ENCODE measurements around the gene KATNBL1. TPM values are rescaled to one million over a fixed set of nuclear protein-coding genes. Genes with fewer than 3 reads are reported as not detected.

Gene KATNBL1
- polyA plus RNA-seq, 1 of the 3 experiments (the other 2 are of a cell fraction): 13.8 TPM

- Histone ChIP-seq H3K36me3 (replicated peaks in 1 of 2; ENCODE audit: control insufficient read depth in 1 of 2, insufficient read depth in 2 of 2, low read length in 1 of 2) (no peaks in the 10 kb centered on the region), H2AFZ (ENCODE audit: low read depth) (no peak overlapping the region), H4K20me1 (ENCODE audit: insufficient read depth) (no peaks in the 10 kb centered on the region), H3K27ac (ENCODE audit: low read depth in 2 of 2, low read length in 1 of 2) (no peak overlapping the region), H3K4me3 (ENCODE audit: low read depth in 2 of 2, low read length in 1 of 2) (no peak overlapping the region), H3F3A (replicated peaks; ENCODE audit: insufficient read depth) (peaks cover 7% of the 10 kb centered on the region), H3K27me3 (ENCODE audit: insufficient read depth) (no peaks in the 10 kb centered on the region), H3K4me1 (ENCODE audit: control insufficient read depth in 1 of 2, insufficient read depth in 2 of 2, low read depth in 1 of 2, low read length in 1 of 2) (no peaks in the 10 kb centered on the region), H3K79me2 (ENCODE audit: insufficient read depth) (no peaks in the 10 kb centered on the region), H3K4me2 (no peak overlapping the region), H3K9me2 (no peaks in the 10 kb centered on the region), H3K9ac (no peak overlapping the region), H3K9me3 (no peaks in the 10 kb centered on the region)
- no peak for DNase-seq
- TF ChIP-seq NRF1 (IDR thresholded peaks at IDR 0.05; ENCODE audit: low read depth, low read length) (no peak), MXI1 (IDR thresholded peaks at IDR 0.05; ENCODE audit: low read depth, low read length) (no peak), MEF2A (IDR thresholded peaks at IDR 0.05; ENCODE audit: borderline replicate concordance, low read depth) (no peak), RAD21 (IDR thresholded peaks at IDR 0.05; ENCODE audit: low read length) (no peak), GABPA (IDR thresholded peaks at IDR 0.05; ENCODE audit: low read depth) (no peak), POLR2AphosphoS5 (IDR thresholded peaks at IDR 0.05; ENCODE audit: low read depth, low read length) (no peak), ZBTB33 (IDR thresholded peaks at IDR 0.05; ENCODE audit: borderline replicate concordance, low read depth) (no peak), RFX5 (IDR thresholded peaks at IDR 0.05; ENCODE audit: low read length) (no peak), SIN3A (IDR thresholded peaks at IDR 0.05; ENCODE audit: borderline replicate concordance, low read depth, low read length) (no peak), NFIC (IDR thresholded peaks at IDR 0.05; ENCODE audit: borderline replicate concordance) (no peak), FOSL2 (IDR thresholded peaks at IDR 0.05; ENCODE audit: borderline replicate concordance, low read depth) (no peak)
- CTCF ChIA-PET: interaction anchor here (0.9 kb wide), 1 partner anchor 83 kb away, joined by 3 read pairs; the partner anchor contains the start of gene KATNBL1
- POLR2A ChIA-PET: no interaction called here
Observed at GRCh38 chr15:34126522-34126921, 83.4 kb downstream of the KATNBL1 start.

GRCh38 chr15:34125945-34126344 is 84.0 kb downstream of the KATNBL1 start:
- peaks cover 7% of the 10 kb centered on the region for H3F3A ChIP-seq (replicated peaks; ENCODE audit: insufficient read depth)
- H3K79me2 ChIP-seq (ENCODE audit: insufficient read depth): no peaks in the 10 kb centered on the region
- H3K9me2 ChIP-seq: no peaks in the 10 kb centered on the region
- H3K9ac ChIP-seq: no peak overlapping the region
- no peaks in the 10 kb centered on the region for H3K4me1 ChIP-seq (ENCODE audit: control insufficient read depth in 1 of 2, insufficient read depth in 2 of 2, low read depth in 1 of 2, low read length in 1 of 2)
- H3K4me2 ChIP-seq: no peak overlapping the region
- ChIA-PET CTCF (interaction anchor here (0.9 to 3.4 kb wide), 2 partner anchors 16 to 84 kb away, joined by 3 to 21 read pairs; partner anchors contain the start of gene KATNBL1), POLR2A (no interaction called here)
- H3K4me3 ChIP-seq (ENCODE audit: low read depth in 2 of 2, low read length in 1 of 2): no peak overlapping the region
- 75% methylated on average over 1 of the region's 1 CpG for WGBS (ENCODE audit: low lambda C conversion rate)
- H3K27me3 ChIP-seq (ENCODE audit: insufficient read depth): no peaks in the 10 kb centered on the region
- H3K9me3 ChIP-seq: no peaks in the 10 kb centered on the region
- H2AFZ ChIP-seq (ENCODE audit: low read depth): no peak overlapping the region
- no peaks in the 10 kb centered on the region for H4K20me1 ChIP-seq (ENCODE audit: insufficient read depth)
- DNase-seq: no peak
- H3K27ac ChIP-seq (ENCODE audit: low read depth in 2 of 2, low read length in 1 of 2): no peak overlapping the region
- no peaks in the 10 kb centered on the region for H3K36me3 ChIP-seq (replicated peaks in 1 of 2; ENCODE audit: control insufficient read depth in 1 of 2, insufficient read depth in 2 of 2, low read length in 1 of 2)
- no peak for TF ChIP-seq EP300 (IDR thresholded peaks at IDR 0.05; ENCODE audit: borderline replicate concordance in 1 of 2, low read depth in 1 of 2, low read length in 1 of 2)
- no peak for TF ChIP-seq MXI1 (IDR thresholded peaks at IDR 0.05; ENCODE audit: low read depth, low read length)
- no peak for TF ChIP-seq RXRA (IDR thresholded peaks at IDR 0.05; ENCODE audit: borderline replicate concordance, low read depth)
- TF ChIP-seq MAX (IDR thresholded peaks at IDR 0.05; ENCODE audit: low read depth): no peak
- TF ChIP-seq NRF1 (IDR thresholded peaks at IDR 0.05; ENCODE audit: low read depth, low read length): no peak
- no peak for TF ChIP-seq SIN3A (IDR thresholded peaks at IDR 0.05; ENCODE audit: borderline replicate concordance, low read depth, low read length)
- no peak for TF ChIP-seq GABPA (IDR thresholded peaks at IDR 0.05; ENCODE audit: low read depth)
- no peak for TF ChIP-seq RFX5 (IDR thresholded peaks at IDR 0.05; ENCODE audit: low read length)
- TF ChIP-seq FOXM1 (IDR thresholded peaks at IDR 0.05; ENCODE audit: low read depth): no peak
- no peak for TF ChIP-seq GATA2 (CRISPR knock-in tag; IDR thresholded peaks at IDR 0.05)
- TF ChIP-seq IRF3 (IDR thresholded peaks at IDR 0.05; ENCODE audit: low read depth, low read length): no peak
- TF ChIP-seq YY1 (IDR thresholded peaks at IDR 0.05; ENCODE audit: low read depth): no peak
- TF ChIP-seq PBX3 (IDR thresholded peaks at IDR 0.05): no peak
- no peak for TF ChIP-seq TAF1 (IDR thresholded peaks at IDR 0.05; ENCODE audit: borderline replicate concordance, low read depth, low read length)
- TF ChIP-seq FOXJ3 (CRISPR knock-in tag; IDR thresholded peaks at IDR 0.05): no peak
- no peak for TF ChIP-seq USF1 (IDR thresholded peaks at IDR 0.05; ENCODE audit: borderline replicate concordance, low read depth)
